ENCODE measurements around the gene MOSPD2.

The MOSPD2 gene

DNA sequence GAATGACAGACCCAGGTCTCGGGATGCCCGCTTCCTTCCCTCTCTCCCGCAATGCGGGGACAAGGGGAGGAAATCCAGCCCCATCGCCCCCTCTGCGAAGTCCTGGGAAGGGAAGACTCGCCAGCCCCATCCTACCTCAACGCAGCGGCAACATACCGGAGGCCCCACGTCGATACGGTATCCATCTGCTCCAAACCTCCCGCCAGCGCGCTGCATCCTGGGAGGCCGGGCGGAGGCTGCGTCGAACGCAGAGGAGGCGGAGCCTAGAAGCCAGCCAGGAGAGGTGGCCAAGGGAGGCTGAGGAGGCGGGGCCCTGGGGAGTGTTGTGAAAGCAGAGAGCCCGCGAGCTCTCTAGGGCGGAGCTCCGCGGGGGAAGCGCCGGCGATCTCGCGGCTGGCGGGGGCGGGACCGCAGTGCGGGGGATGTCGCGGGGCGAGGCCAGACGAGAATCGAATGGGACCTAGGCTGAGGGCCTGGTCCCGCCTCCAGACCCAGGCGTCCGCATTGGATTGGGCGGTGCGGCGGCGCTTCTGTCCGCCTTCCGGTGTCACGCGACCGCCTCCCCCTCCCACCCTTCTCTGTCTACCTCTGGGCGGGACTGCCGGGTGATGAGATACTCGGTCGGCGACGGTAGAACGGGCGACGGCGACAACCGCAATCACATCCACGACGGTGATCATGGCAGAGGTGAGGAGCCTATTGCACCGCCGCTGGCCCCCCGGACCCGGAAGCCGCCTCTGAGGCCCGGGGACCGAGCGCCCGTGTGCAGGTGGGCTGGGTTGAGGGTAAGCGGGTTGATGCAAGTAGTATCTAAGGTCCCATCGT is at the start of gene MOSPD2, which contains the start of gene FANCB:
Gene MOSPD2 (plus strand): TSS at position 571 of the 825 bp plus-strand sequence. CDS start 108 bp downstream, at position 679.
Gene FANCB (minus strand): TSS at position 219 of the 825 bp plus-strand sequence. CDS start 7,559 bp downstream, outside the sequence.
- peak; percentile 100 for FAIRE-seq

GRCh38 chrX:14825851-14826250 is 47.4 kb upstream of the MOSPD2 start:
- no peak for FAIRE-seq
- no peak for DNase-seq (ENCODE audit: extremely low spot score, insufficient read length, low read depth)

More for the DNA sequence above, at the start of gene MOSPD2, which contains the start of gene FANCB:
- DNase-seq (ENCODE audit: extremely low spot score, insufficient read length, low read depth), result peak; percentile 76

DNA sequence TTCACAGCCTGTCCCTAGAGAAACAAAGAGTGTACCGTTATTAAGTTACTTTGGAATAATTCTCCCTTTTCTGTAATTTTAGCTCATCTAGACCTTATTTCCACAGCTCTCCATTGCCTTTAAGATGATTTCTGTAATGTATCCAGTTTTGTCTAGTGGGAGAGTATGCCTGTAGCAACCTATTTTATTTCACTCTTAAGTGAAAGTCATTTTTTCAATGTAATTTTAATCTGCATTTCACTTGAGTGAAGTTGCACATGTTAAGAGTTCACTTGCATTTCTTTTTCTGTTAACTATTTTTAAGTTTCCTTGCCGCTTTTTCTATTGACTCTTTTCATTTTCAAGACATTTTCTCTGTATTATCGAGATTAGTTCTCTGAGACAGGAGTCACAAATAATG is 46.9 kb upstream of the MOSPD2 start:
- FAIRE-seq, result no peak
- DNase-seq (ENCODE audit: extremely low spot score, insufficient read length, low read depth), result no peak

- FAIRE-seq (no peak), DNase-seq (ENCODE audit: extremely low spot score, insufficient read length, low read depth) (no peak)
Measured at GRCh38 chrX:14829643-14830042, 43.6 kb upstream of the MOSPD2 start.

- DNase-seq (ENCODE audit: extremely low spot score, insufficient read length, low read depth) (no peak), FAIRE-seq (no peak)
Measured at GRCh38 chrX:14832151-14832550, 41.1 kb upstream of the MOSPD2 start.

DNA sequence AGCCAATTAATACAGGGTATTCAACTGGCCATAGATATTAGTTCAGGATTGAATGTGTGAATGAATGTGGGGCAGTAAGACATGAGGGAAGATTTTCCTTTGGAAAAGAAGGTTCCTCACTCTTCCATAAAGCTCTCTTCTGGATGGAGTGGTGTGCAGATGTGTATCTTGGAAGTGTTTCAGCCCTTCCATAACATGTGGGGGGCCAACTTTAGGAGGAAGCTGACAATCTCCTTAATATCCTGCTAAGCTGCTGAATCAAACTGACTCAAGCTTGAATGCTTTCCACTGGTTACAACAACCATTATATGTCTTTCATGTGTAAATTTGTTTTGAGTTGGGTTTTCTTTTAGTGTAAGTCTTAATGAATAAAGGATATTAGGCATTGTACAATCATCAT is 40.6 kb upstream of the MOSPD2 start:
- DNase-seq (ENCODE audit: extremely low spot score, insufficient read length, low read depth) (no peak), FAIRE-seq (no peak)

GRCh38 chrX:14837155-14837554 is 36.1 kb upstream of the MOSPD2 start:
- DNase-seq (ENCODE audit: extremely low spot score, insufficient read length, low read depth) (no peak), FAIRE-seq (no peak)

- FAIRE-seq, result no peak
Measured at GRCh38 chrX:14843666-14844065, 29.6 kb upstream of the MOSPD2 start.

DNA sequence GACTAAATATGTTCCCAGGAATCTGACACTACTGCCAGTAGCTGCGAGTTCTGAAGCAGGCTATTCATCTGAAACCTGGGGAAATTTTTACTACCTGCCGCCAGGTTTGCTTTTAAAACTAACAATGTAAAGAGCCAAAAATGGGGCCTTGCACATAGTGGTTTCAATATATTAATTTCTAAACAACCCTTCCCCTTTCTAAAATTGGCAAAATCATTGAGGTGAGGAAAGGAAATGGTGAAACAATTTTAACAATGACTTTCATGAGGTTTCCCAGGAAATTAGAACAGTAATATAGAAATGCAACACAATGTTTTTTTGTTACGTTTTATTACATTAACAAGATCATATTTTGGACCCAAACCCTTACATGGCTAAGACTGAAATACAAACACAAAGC is 21.7 kb upstream of the MOSPD2 start:
- FAIRE-seq, result peak; percentile 15
- DNase-seq (ENCODE audit: extremely low spot score, insufficient read length, low read depth), result no peak

More at GRCh38 chrX:14843666-14844065, 29.6 kb upstream of the MOSPD2 start:
- no peak for DNase-seq (ENCODE audit: extremely low spot score, insufficient read length, low read depth)

- DNase-seq (ENCODE audit: extremely low spot score, insufficient read length, low read depth) (no peak), FAIRE-seq (no peak)
Measured at GRCh38 chrX:14864631-14865030, 8.6 kb upstream of the MOSPD2 start.

GRCh38 chrX:14865201-14865600 is 8.0 kb upstream of the MOSPD2 start:
- no peak for FAIRE-seq
- no peak for DNase-seq (ENCODE audit: extremely low spot score, insufficient read length, low read depth)

GRCh38 chrX:14871767-14872166 is 1.5 kb upstream of the MOSPD2 start:
- DNase-seq (ENCODE audit: extremely low spot score, insufficient read length, low read depth) (no peak), FAIRE-seq (no peak)

- FAIRE-seq (no peak), DNase-seq (ENCODE audit: extremely low spot score, insufficient read length, low read depth) (no peak)
Measured at GRCh38 chrX:14872355-14872754, 866 bp upstream of the MOSPD2 start.

GRCh38 chrX:14873676-14874049 is 442 bp downstream of the MOSPD2 start:
- FAIRE-seq (no peak), DNase-seq (ENCODE audit: extremely low spot score, insufficient read length, low read depth) (no peak)

GRCh38 chrX:14875624-14876023 is 2.4 kb downstream of the MOSPD2 start:
- FAIRE-seq (no peak), DNase-seq (ENCODE audit: extremely low spot score, insufficient read length, low read depth) (no peak)

DNA sequence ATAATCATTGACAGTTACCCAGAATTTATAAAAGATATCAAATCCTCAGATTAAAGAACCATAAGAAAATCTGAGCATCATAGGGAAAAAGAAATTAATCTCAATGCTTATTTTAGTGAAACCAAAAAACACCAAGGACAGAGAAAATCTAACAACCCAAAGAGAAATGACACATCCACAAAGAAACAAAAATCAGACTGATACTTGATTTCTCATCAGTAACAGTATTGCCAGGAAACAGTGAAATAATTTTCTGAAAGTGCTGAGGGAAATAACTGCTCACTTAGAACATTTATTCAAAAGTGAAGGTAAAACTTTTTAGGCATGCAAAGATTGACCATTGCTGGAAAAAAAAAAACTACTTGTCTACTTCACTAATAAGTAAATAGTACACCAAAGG is 10.6 kb downstream of the MOSPD2 start:
- FAIRE-seq, result no peak

GRCh38 chrX:14884714-14885113 is 11.5 kb downstream of the MOSPD2 start:
- DNase-seq (ENCODE audit: extremely low spot score, insufficient read length, low read depth), result no peak
- no peak for FAIRE-seq

More for the DNA sequence above, 10.6 kb downstream of the MOSPD2 start:
- no peak for DNase-seq (ENCODE audit: extremely low spot score, insufficient read length, low read depth)

GRCh38 chrX:14886252-14886651 is 13.0 kb downstream of the MOSPD2 start:
- DNase-seq (ENCODE audit: extremely low spot score, insufficient read length, low read depth), result no peak
- FAIRE-seq, result peak; percentile 5

DNA sequence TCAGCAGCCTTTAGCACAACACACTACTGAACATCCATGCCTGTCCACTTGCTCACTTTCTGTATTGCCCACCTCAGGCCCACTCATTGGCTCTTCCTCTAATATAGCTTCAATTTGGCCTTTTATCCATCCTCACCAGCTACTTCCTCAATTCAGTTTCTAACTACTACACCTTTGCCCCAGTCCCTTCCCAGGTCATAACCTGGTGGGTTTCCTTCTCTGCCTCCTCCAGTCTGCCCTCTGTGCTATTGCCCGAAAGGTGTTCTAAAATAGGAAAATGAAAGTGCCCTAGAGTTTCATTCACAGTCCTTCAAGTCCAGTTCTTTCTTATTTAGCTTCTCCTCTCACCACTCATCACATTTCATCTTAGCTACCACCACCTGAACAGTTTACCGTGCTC is 23.1 kb downstream of the MOSPD2 start:
- FAIRE-seq (peak; percentile 67), DNase-seq (ENCODE audit: extremely low spot score, insufficient read length, low read depth) (no peak)

DNA sequence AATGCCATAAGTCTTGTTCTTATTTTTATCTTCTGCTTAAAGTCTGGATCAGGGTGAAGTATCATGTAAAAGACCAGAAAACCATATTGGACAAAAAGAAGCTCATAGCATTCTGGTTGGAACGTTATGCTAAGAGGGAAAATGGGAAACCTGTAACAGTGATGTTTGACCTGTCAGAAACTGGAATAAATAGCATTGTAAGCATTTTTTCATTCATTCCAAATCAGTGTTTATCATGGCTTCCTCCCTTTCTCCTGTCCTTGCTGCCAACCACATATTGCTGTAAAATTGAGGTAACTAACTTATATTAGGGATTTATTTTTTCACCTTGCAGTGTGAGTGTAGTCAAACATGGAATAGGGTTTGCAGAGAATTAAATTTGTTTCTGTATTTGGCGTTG is 23.8 kb downstream of the MOSPD2 start:
- FAIRE-seq, result no peak
- DNase-seq (ENCODE audit: extremely low spot score, insufficient read length, low read depth), result no peak

GRCh38 chrX:14899607-14900006 is 26.4 kb downstream of the MOSPD2 start:
- no peak for FAIRE-seq
- no peak for DNase-seq (ENCODE audit: extremely low spot score, insufficient read length, low read depth)

GRCh38 chrX:14902537-14902936 is 29.3 kb downstream of the MOSPD2 start:
- DNase-seq (ENCODE audit: extremely low spot score, insufficient read length, low read depth) (no peak), FAIRE-seq (no peak)

Data from GM18507 (cell line).